H1 (cell line): ENCODE results near the gene SKIL. TPM values are rescaled to one million over a fixed set of nuclear protein-coding genes. Genes with fewer than 3 reads are reported as not detected.
A peak's percentile ranks its signal among the peaks of the same experiment; 100 is the strongest.

Experiments used
- CTCF ChIA-PET: fragments of 300-600 bp; sonication (Branson Sonifier 250); formaldehyde crosslinking; loops from one replicate; lab custom pipeline; 2021; ENCODE audit not compliant: partially characterized antibody; lab: Charles Lee
- POLR2A ChIA-PET: fragments of 300-600 bp; sonication (Branson Sonifier 250); formaldehyde crosslinking; loops from one replicate; lab custom pipeline; 2021; ENCODE audit warnings: inconsistent platforms; ENCODE audit not compliant: partially characterized antibody; lab: Charles Lee
- DNase-seq, 2 experiments: peaks; one replicate each; pipeline versions ENCODE4 v3.0.0 to v3.0.0-alpha.2; 2010 to 2022; ENCODE audit warnings: low spot score in 2 of 2, low read depth in 1 of 2, mixed read lengths in 1 of 2
- FAIRE-seq: peaks from 2 replicates; lab custom pipeline; 2011; peaks lifted over from hg19 to GRCh38; lab: Jason Lieb, UNC
- H2AFZ ChIP-seq: 2 replicates; pipeline ENCODE4 v1.8.1; 2012; ENCODE audit warnings: low read length, inconsistent platforms
- H2AK5ac ChIP-seq: 2 replicates; pipeline ENCODE4 v1.6.1; 2013; ENCODE audit warnings: low read depth, low read length
- H2BK120ac ChIP-seq: replicated peaks from 2 replicates; pipeline ENCODE3; 2013; ENCODE audit warnings: low read depth, low read length, inconsistent platforms
- H2BK12ac ChIP-seq: 2 replicates; pipeline ENCODE4 v1.6.1; 2013; ENCODE audit warnings: low read depth, low read length
- H2BK15ac ChIP-seq: 2 replicates; pipeline ENCODE4 v1.6.1; 2013; ENCODE audit warnings: low read length
- H2BK20ac ChIP-seq: 2 replicates; pipeline ENCODE4 v1.6.1; 2013; ENCODE audit warnings: low read length
- H2BK5ac ChIP-seq: 2 replicates; pipeline ENCODE4 v1.6.1; 2013; ENCODE audit warnings: low read depth, low read length
- H3K14ac ChIP-seq: 2 replicates; pipeline ENCODE4 v1.6.1; 2013; ENCODE audit warnings: inconsistent platforms; ENCODE audit not compliant: insufficient read length
- H3K18ac ChIP-seq: 2 replicates; pipeline ENCODE4 v1.6.1; 2013; ENCODE audit warnings: low read length; ENCODE audit errors: extremely low read depth
- H3K23ac ChIP-seq: 2 replicates; pipeline ENCODE4 v1.6.1; 2013; ENCODE audit warnings: inconsistent platforms; ENCODE audit not compliant: insufficient read length
- H3K23me2 ChIP-seq: 2 replicates; pipeline ENCODE4 v1.6.1; 2013; ENCODE audit warnings: low read depth, low read length
- H3K27ac ChIP-seq: 2 replicates; pipeline ENCODE4 v1.6.1; 2011; ENCODE audit warnings: low read depth, low read length, inconsistent platforms
- H3K27me3 ChIP-seq, 4 experiments: replicated peaks in 1 of 4; 1 replicate in 1 of 4; 2 replicates in 3 of 4; pipeline versions ENCODE4 v1.6.1 to v1.8.1; 2011 to 2013; ENCODE audit warnings: low read length in 3 of 4, mild to moderate bottlenecking in 3 of 4, inconsistent platforms in 2 of 4, mixed read lengths in 2 of 4, moderate library complexity in 1 of 4; ENCODE audit not compliant: control insufficient read depth in 3 of 4, insufficient read depth in 3 of 4; ENCODE audit errors: extremely low read depth in 1 of 4
- H3K36me3 ChIP-seq, 4 experiments: 2 replicates each; pipeline versions ENCODE4 v1.6.1 to v1.8.1; 2011 to 2013; ENCODE audit warnings: mild to moderate bottlenecking in 4 of 4, low read length in 3 of 4, moderate library complexity in 2 of 4, control low read depth in 1 of 4, inconsistent platforms in 1 of 4; ENCODE audit not compliant: insufficient read depth in 4 of 4, control insufficient read depth in 2 of 4
- H3K4ac ChIP-seq: replicated peaks from 2 replicates; pipeline ENCODE3; 2013; ENCODE audit warnings: low read length, low read depth, mixed read lengths, inconsistent platforms; ENCODE audit not compliant: insufficient read length
- H3K4me1 ChIP-seq, 4 experiments: replicated peaks in 1 of 4; 1 replicate in 1 of 4; 2 replicates in 3 of 4; pipeline versions ENCODE4 v1.6.1 to v1.8.1; 2011 to 2013; ENCODE audit warnings: low read length in 3 of 4, inconsistent platforms in 2 of 4, mixed read lengths in 1 of 4; ENCODE audit not compliant: insufficient read depth in 4 of 4, control insufficient read depth in 3 of 4
- H3K4me2 ChIP-seq, 2 experiments: 2 replicates each; pipeline versions ENCODE4 v1.6.1 to v1.8.1; 2011 to 2013; ENCODE audit warnings: low read depth in 2 of 2, low read length in 2 of 2, control low read depth in 1 of 2, inconsistent platforms in 1 of 2, mild to moderate bottlenecking in 1 of 2; ENCODE audit not compliant: insufficient read depth in 1 of 2
- H3K4me3 ChIP-seq, 4 experiments: fragments of 200-600, 300-600 bp in 1 of 4; sonication (generic), shearing (Covaris generic), sonication (Bioruptor Twin) in 1 of 4; 2 replicates each; pipeline versions ENCODE4 v1.5.1 to v1.8.1; 2011 to 2016; ENCODE audit warnings: low read length in 4 of 4, low read depth in 3 of 4, control low read depth in 2 of 4, inconsistent platforms in 2 of 4, mild to moderate bottlenecking in 2 of 4, mixed read lengths in 1 of 4, moderate library complexity in 1 of 4; ENCODE audit not compliant: insufficient read depth in 2 of 4; ENCODE audit errors: extremely low read depth in 1 of 4
- H3K56ac ChIP-seq: replicated peaks from 2 replicates; pipeline ENCODE3; 2013; ENCODE audit warnings: low read depth, mild to moderate bottlenecking, mixed read lengths, low read length, inconsistent platforms; ENCODE audit not compliant: insufficient read length
- H3K79me1 ChIP-seq: 2 replicates; pipeline ENCODE4 v1.6.1; 2013; ENCODE audit warnings: low read depth, low read length, control low read depth
- H3K79me2 ChIP-seq, 2 experiments: 2 replicates each; pipeline versions ENCODE4 v1.6.1 to v1.8.1; 2012 to 2013; ENCODE audit warnings: low read length in 2 of 2, mild to moderate bottlenecking in 2 of 2, inconsistent platforms in 1 of 2; ENCODE audit not compliant: insufficient read depth in 2 of 2, control insufficient read depth in 1 of 2
- H3K9ac ChIP-seq, 4 experiments: replicated peaks in 1 of 4; 1 replicate in 1 of 4; 2 replicates in 3 of 4; pipeline versions ENCODE4 v1.6.1 to v1.8.1; 2011 to 2013; ENCODE audit warnings: low read depth in 3 of 4, low read length in 3 of 4, control low read depth in 2 of 4, mild to moderate bottlenecking in 2 of 4, moderate library complexity in 2 of 4, inconsistent platforms in 1 of 4; ENCODE audit errors: extremely low read depth in 1 of 4
- H3K9me3 ChIP-seq, 2 experiments: 2 replicates each; pipeline versions ENCODE4 v1.6.1 to v1.8.1; 2012 to 2013; ENCODE audit warnings: mild to moderate bottlenecking in 2 of 2, moderate library complexity in 2 of 2, control low read depth in 1 of 2, inconsistent platforms in 1 of 2, low read depth in 1 of 2, low read length in 1 of 2, mixed read lengths in 1 of 2; ENCODE audit not compliant: insufficient read depth in 2 of 2
- H4K20me1 ChIP-seq, 2 experiments: replicated peaks in 1 of 2; 2 replicates each; pipeline versions ENCODE3 to v1.8.1; 2011 to 2013; ENCODE audit warnings: inconsistent platforms in 2 of 2, low read length in 2 of 2, mild to moderate bottlenecking in 1 of 2; ENCODE audit not compliant: insufficient read depth in 2 of 2, control insufficient read depth in 1 of 2
- H4K5ac ChIP-seq: 2 replicates; pipeline ENCODE4 v1.6.1; 2013; ENCODE audit warnings: low read length, low read depth, mixed read lengths, inconsistent platforms; ENCODE audit not compliant: insufficient read length
- H4K8ac ChIP-seq: 2 replicates; pipeline ENCODE4 v1.8.0; 2013; ENCODE audit warnings: mild to moderate bottlenecking, moderate library complexity, low read length, inconsistent platforms; ENCODE audit not compliant: insufficient read depth; ENCODE audit errors: extremely low read depth
- H4K91ac ChIP-seq: replicated peaks from 2 replicates; pipeline ENCODE3; 2013; ENCODE audit warnings: low read length, mixed read lengths, inconsistent platforms; ENCODE audit not compliant: insufficient read length
- BRCA1 ChIP-seq: IDR thresholded peaks from 2 replicates; pipeline ENCODE4 v1.6.1; 2012; ENCODE audit warnings: low read depth, low read length, improper control_type of control experiment
- CHD1 ChIP-seq: IDR thresholded peaks from 2 replicates; pipeline ENCODE4 v1.6.1; 2012; ENCODE audit warnings: low read depth, low read length, improper control_type of control experiment
- EP300 ChIP-seq, 2 experiments: IDR thresholded peaks; 1 replicate in 1 of 2; 2 replicates in 1 of 2; pipeline ENCODE4 v1.6.1; 2011 to 2012; ENCODE audit warnings: low read depth in 2 of 2, low read length in 2 of 2, mild to moderate bottlenecking in 2 of 2, borderline replicate concordance in 1 of 2, inconsistent platforms in 1 of 2, moderate library complexity in 1 of 2
- GTF2F1 ChIP-seq: IDR thresholded peaks from 2 replicates; pipeline ENCODE4 v1.6.1; 2012; ENCODE audit warnings: low read depth, low read length, improper control_type of control experiment, borderline replicate concordance
- HDAC2 ChIP-seq, 2 experiments: fragments of 300-600 bp in 1 of 2; sonication (generic) in 1 of 2; IDR thresholded peaks; 2 replicates each; pipeline ENCODE4 v1.6.1; 2011 to 2012; ENCODE audit warnings: low read depth in 2 of 2, low read length in 2 of 2, mild to moderate bottlenecking in 2 of 2, moderate library complexity in 2 of 2, borderline replicate concordance in 1 of 2, inconsistent platforms in 1 of 2
- JUND ChIP-seq: IDR thresholded peaks from 2 replicates; pipeline ENCODE4 v1.6.1; 2011; ENCODE audit warnings: mild to moderate bottlenecking, improper control_type of control experiment, low read length
- KDM4A ChIP-seq: IDR thresholded peaks from one replicate; pipeline ENCODE4 v1.7.1; 2012; ENCODE audit warnings: low read depth, mild to moderate bottlenecking, moderate library complexity, low read length, inconsistent platforms; ENCODE audit not compliant: severe bottlenecking
- KDM5A ChIP-seq: fragments of 200-600 bp; IDR thresholded peaks from 2 replicates; pipeline ENCODE4 v1.7.1; 2012; ENCODE audit warnings: mild to moderate bottlenecking, low read length, inconsistent platforms, mixed read lengths
- NRF1 ChIP-seq: IDR thresholded peaks from 2 replicates; pipeline ENCODE4 v1.6.1; 2011; ENCODE audit warnings: mild to moderate bottlenecking, low read depth, low read length, improper control_type of control experiment
- PHF8 ChIP-seq: fragments of 200-600 bp; sonication (generic); conservative IDR thresholded peaks from 2 replicates; pipeline ENCODE4 v1.7.1; 2012; ENCODE audit warnings: low read depth, mild to moderate bottlenecking, inconsistent platforms, low read length, moderate library complexity
- RAD21 ChIP-seq, 2 experiments: IDR thresholded peaks in 1 of 2; conservative IDR thresholded peaks in 1 of 2; 2 replicates each; pipeline ENCODE4 v1.6.1; 2011; ENCODE audit warnings: low read depth in 2 of 2, low read length in 2 of 2, improper control_type of control experiment in 1 of 2, inconsistent platforms in 1 of 2, mild to moderate bottlenecking in 1 of 2, moderate library complexity in 1 of 2
- TAF7 ChIP-seq: optimal IDR thresholded peaks from 2 replicates; pipeline ENCODE3; 2011; ENCODE audit warnings: low read depth, mild to moderate bottlenecking, inconsistent platforms, low read length, moderate library complexity, borderline replicate concordance
- WGBS, 2 experiments: shearing (Covaris generic) in 1 of 2; methylation state at CpG; one replicate each; pipeline versions ENCODE4 v1.1.6 to v1.1.7; 2013 to 2015; ENCODE audit warnings: low lambda C conversion rate in 2 of 2, mixed read lengths in 2 of 2, inconsistent platforms in 1 of 2, low coverage in 1 of 2, missing lambda C conversion rate in 1 of 2; ENCODE audit not compliant: insufficient replicate concordance in 2 of 2, insufficient coverage in 1 of 2, insufficient read length in 1 of 2; ENCODE audit errors: extremely low coverage in 1 of 2, missing lambda C conversion rate in 1 of 2; 5-methylcytosine and 5-hydroxymethylcytosine counted together
- polyA plus RNA-seq, 7 experiments: library from polyadenylated mRNA; depleted of rRNA in 3 of 7; stranded (reverse) in 5 of 7; unstranded in 2 of 7; fragments of >200 nt in 5 of 7; fragments of 200-250 nt in 2 of 7; gene quantifications; 1 replicate in 5 of 7; 2 replicates in 1 of 7; 4 replicates in 1 of 7; pipeline versions ENCODE4 v1.2.1 to v1.2.3, GENCODE V29; 2011 to 2013; ENCODE audit warnings: missing spikeins in 2 of 7, mixed read lengths in 2 of 7
- total RNA-seq: library from RNA; stranded (reverse); fragmentation: NEBNext Ultra II Directional; extraction: Animal tissue kit (Norgen Biotek cat#: 25700); gene quantifications from 2 replicates; pipeline ENCODE4 v1.2.1, GENCODE V29; 2021

The SKIL gene
- total and polyA plus RNA-seq, 2 of the 8 experiments (the other 6 are each of a cell fraction or from before 2014, with no cell fraction given): 13.2 to 277 TPM

DNA sequence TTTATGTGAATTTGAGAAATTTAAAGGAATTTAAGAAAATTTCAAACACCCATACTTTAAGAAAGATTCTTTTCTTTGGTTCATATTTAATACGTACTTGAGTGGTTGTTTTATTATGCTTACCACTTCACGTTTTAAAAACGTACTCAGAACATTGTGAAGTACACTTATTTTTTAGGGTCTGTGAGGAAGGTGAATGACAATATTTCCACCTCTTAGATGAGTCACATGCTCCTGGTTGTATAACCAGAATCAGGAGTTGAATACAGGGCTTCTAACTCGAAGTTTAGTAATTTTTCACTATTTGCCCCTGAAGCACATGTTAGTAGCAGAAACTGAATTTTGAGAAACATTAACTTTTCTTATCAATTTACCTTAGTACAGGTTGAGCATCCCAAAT, 7.5 kb downstream of the SKIL start:
- H3K23ac ChIP-seq: no peak overlapping the region
- no peak overlapping the region for H4K91ac ChIP-seq
- no peak overlapping the region for H2BK120ac ChIP-seq
- TF ChIP-seq TAF7 (no peak), HDAC2 (IDR thresholded peaks at IDR 0.05; ENCODE audit: borderline replicate concordance in 1 of 2, low read depth in 2 of 2, low read length in 2 of 2) (no peak), JUND (no peak), RAD21 (IDR thresholded peaks at IDR 0.05 in 1 of 2, conservative IDR thresholded peaks at IDR 0.05 in 1 of 2; ENCODE audit: low read depth in 2 of 2, low read length in 2 of 2) (no peak), GTF2F1 (no peak), KDM4A (no peak), KDM5A (no peak), BRCA1 (no peak), CHD1 (no peak), EP300 (IDR thresholded peaks at IDR 0.05; ENCODE audit: borderline replicate concordance in 1 of 2, low read depth in 2 of 2, low read length in 2 of 2) (no peak), PHF8 (no peak), NRF1 (no peak)
- no peak overlapping the region for H3K18ac ChIP-seq
- H2BK5ac ChIP-seq: no peak overlapping the region
- no peak overlapping the region for H4K5ac ChIP-seq
- no peaks in the 10 kb centered on the region; the same call in 1 of the 2 replicates for H3K79me1 ChIP-seq
- peak overlapping the region in 2 of 4 experiments; percentile 4 to 41; a peak in 3 of 8 replicates for H3K4me3 ChIP-seq
- no peak overlapping the region for H3K14ac ChIP-seq
- FAIRE-seq (no peak), DNase-seq (no peak)
- H2BK12ac ChIP-seq: no peak overlapping the region
- H3K9ac ChIP-seq: no peak overlapping the region
- H3K56ac ChIP-seq: no peak overlapping the region
- H4K8ac ChIP-seq: no peak overlapping the region
- H3K4me1 ChIP-seq: peaks cover 0 to 9% (median 5%) of the 10 kb centered on the region in 4 experiments; a peak in 5 of 7 replicates
- ChIA-PET POLR2A (interaction anchor here (0.7 kb wide), 1 partner anchor 145 kb away, joined by 3 read pairs; no protein-coding TSS in a partner anchor), CTCF (no interaction called here)
- WGBS, 2 experiments: 82% methylated on average over 4 of the region's 4 CpGs; no CpG with 5 or more reads in 1 of the 2 experiments
- H3K36me3 ChIP-seq: peaks cover 0 to 54% (median 6%) of the 10 kb centered on the region in 4 experiments; a peak in 6 of 8 replicates
- H3K79me2 ChIP-seq: peaks cover 43 to 99% of the 10 kb centered on the region in 2 experiments
- H2AFZ ChIP-seq: no peak overlapping the region
- H3K4ac ChIP-seq: no peak overlapping the region
- H3K23me2 ChIP-seq: no peaks in the 10 kb centered on the region
- H2BK20ac ChIP-seq: no peak overlapping the region
- no peaks in the 10 kb centered on the region for H3K9me3 ChIP-seq
- H2AK5ac ChIP-seq: no peak overlapping the region
- peaks cover 3 to 10% of the 10 kb centered on the region in 2 experiments for H4K20me1 ChIP-seq
- no peaks in the 10 kb centered on the region for H3K27me3 ChIP-seq
- H3K4me2 ChIP-seq: peak overlapping the region; percentile 9 to 66; a peak in 2 of 4 replicates
- no peak overlapping the region for H3K27ac ChIP-seq
- no peak overlapping the region for H2BK15ac ChIP-seq
